ENCODE measurements around the gene BCORL1.

- no peak for TF ChIP-seq POLR2AphosphoS5 (IDR thresholded peaks at IDR 0.05)
- no peak for TF ChIP-seq CTCF (IDR thresholded peaks at IDR 0.05)
- no peak for TF ChIP-seq POLR2A (IDR thresholded peaks at IDR 0.05)
These were observed 6.0 kb upstream of the BCORL1 start for GRCh38 chrX:129976441-129976840.
